Measurements from ENCODE around the gene SPINK5. TPM values are rescaled to one million over a fixed set of nuclear protein-coding genes. Genes with fewer than 3 reads are reported as not detected.

Gene SPINK5
- total RNA-seq, 1 experiment from 2014 or later = 5.9 TPM

- ATAC-seq = no peak
- TF ChIP-seq STAT6 (CRISPR knock-in tag; conservative IDR thresholded peaks at IDR 0.05; ENCODE audit: low read depth) (no peak), ATF3 (CRISPR knock-in tag; conservative IDR thresholded peaks at IDR 0.05) (no peak), ZNF317 (CRISPR knock-in tag; IDR thresholded peaks at IDR 0.05; ENCODE audit: borderline replicate concordance, low read depth) (no peak), ATF1 (CRISPR knock-in tag; IDR thresholded peaks at IDR 0.05) (no peak), PRRX2 (CRISPR knock-in tag; IDR thresholded peaks at IDR 0.05) (no peak), MXD4 (CRISPR knock-in tag; IDR thresholded peaks at IDR 0.05; ENCODE audit: borderline replicate concordance) (no peak), ZNF281 (CRISPR knock-in tag; IDR thresholded peaks at IDR 0.05) (no peak), SOX15 (CRISPR knock-in tag; IDR thresholded peaks at IDR 0.05) (no peak), TCF7 (CRISPR knock-in tag; IDR thresholded peaks at IDR 0.05; ENCODE audit: low read depth) (no peak), IRF1 (CRISPR knock-in tag; IDR thresholded peaks at IDR 0.05) (no peak), ESRRA (CRISPR knock-in tag; IDR thresholded peaks at IDR 0.05; ENCODE audit: borderline replicate concordance) (no peak), AFF4 (CRISPR knock-in tag; IDR thresholded peaks at IDR 0.05; ENCODE audit: borderline replicate concordance) (no peak), CTCF (IDR thresholded peaks at IDR 0.05) (no peak), NFE2L1 (CRISPR knock-in tag; IDR thresholded peaks at IDR 0.05) (no peak), E2F5 (CRISPR knock-in tag; IDR thresholded peaks at IDR 0.05) (no peak)
- CTCF ChIA-PET = no interaction called here
- no peak for DNase-seq (ENCODE audit: low spot score)
- Mint-ChIP-seq H3K4me1 (peaks cover 10% of the 10 kb centered on the region), H3K27me3 (ENCODE audit: low read depth) (no peaks in the 10 kb centered on the region), H3K36me3 (peaks cover 6% of the 10 kb centered on the region; the same call in 1 of the 2 replicates), H3K9me3 (peaks cover 3% of the 10 kb centered on the region; the same call in 1 of the 2 replicates), H3K4me3 (no peak overlapping the region), H3K27ac (no peak overlapping the region)
- POLR2A ChIA-PET = no interaction called here
Measured at GRCh38 chr5:148072207-148072606, 8.4 kb downstream of the SPINK5 start.

All from WTC11 (cell line).